Prostate gland (tissue), 2 donors: ENCODE measurements around the gene TGFBR3. TPM values are rescaled to one million over a fixed set of nuclear protein-coding genes. Genes with fewer than 3 reads are reported as not detected.

Experiments used
- DNase-seq: peaks from one replicate; pipeline ENCODE4 v3.0.0-alpha.2; 2019; ENCODE audit warnings: low spot score
- H3K27ac ChIP-seq, 2 donors: fragments of 200-600 bp; sonication (generic); 2 replicates each; pipeline ENCODE4 v1.5.1; 2017 to 2019
- H3K27me3 ChIP-seq: fragments of 200-600 bp; sonication (generic); replicated peaks from 2 replicates; pipeline ENCODE4 v1.5.1; 2019; ENCODE audit not compliant: insufficient read depth
- H3K36me3 ChIP-seq, 2 donors: fragments of 200-600 bp; sonication (generic); 1 replicate in 1 of 2; 2 replicates in 1 of 2; pipeline versions ENCODE4 v1.5.1 to v1.8.1; 2017 to 2019
- H3K4me1 ChIP-seq: fragments of 200-600 bp; sonication (generic); replicated peaks from 2 replicates; pipeline ENCODE4 v1.5.1; 2019
- H3K4me3 ChIP-seq, 2 donors: fragments of 200-600 bp; sonication (generic); 2 replicates each; pipeline ENCODE4 v1.5.1; 2017 to 2019
- H3K9me3 ChIP-seq: fragments of 200-600 bp; sonication (generic); 2 replicates; pipeline ENCODE4 v1.5.1; 2017
- CTCF ChIP-seq, 4 experiments: fragments of 200-600 bp in 2 of 4; fragments of 450-650 bp in 2 of 4; sonication (generic) in 2 of 4; IDR thresholded peaks; 1 replicate in 3 of 4; 2 replicates in 1 of 4; pipeline ENCODE4 v1.5.1; 2016 to 2019; ENCODE audit warnings: antibody characterized with exemption in 4 of 4, mild to moderate bottlenecking in 2 of 4, moderate library complexity in 2 of 4
- POLR2A ChIP-seq: fragments of 450-650 bp; IDR thresholded peaks from one replicate; pipeline ENCODE4 v1.6.1; 2016; ENCODE audit warnings: antibody characterized with exemption, mild to moderate bottlenecking
- POLR2AphosphoS5 ChIP-seq: sonication (generic); formaldehyde crosslinking; IDR thresholded peaks from one replicate; pipeline ENCODE4 v1.6.1; 2017; ENCODE audit warnings: antibody characterized with exemption
- WGBS: methylation state at CpG from one replicate; pipeline ENCODE4 v1.1.5; 2018; 5-methylcytosine and 5-hydroxymethylcytosine counted together
- intact Hi-C: fragments of 100-400 bp; cut with DNase I; formaldehyde crosslinking; loops from one replicate; pipeline ENCODE4 v1.14.2; 2022
- total RNA-seq, 2 donors: library from RNA; depleted of rRNA; stranded (reverse); fragments of >200 nt; gene quantifications; one replicate each; pipeline ENCODE4 v1.1.0, GENCODE V29; 2016

TGFBR3 gene
- total RNA-seq, 2 donors from 2014 or later: 26.4 to 51.7 TPM

GRCh38 chr1:91912266-91912665 is 26.3 kb upstream of the TGFBR3 start:
- TF ChIP-seq POLR2A: no peak
- no peak for TF ChIP-seq POLR2AphosphoS5
- TF ChIP-seq CTCF (IDR thresholded peaks at IDR 0.05): no peak
- no peaks in the 10 kb centered on the region for H3K27me3 ChIP-seq
- H3K4me3 ChIP-seq: no peak overlapping the region
- 36% methylated on average over 1 of the region's 1 CpG for WGBS
- H3K36me3 ChIP-seq: no peaks in the 10 kb centered on the region
- DNase-seq: no peak
- intact Hi-C loops: no loop called here
- no peaks in the 10 kb centered on the region for H3K9me3 ChIP-seq
- H3K4me1 ChIP-seq: no peaks in the 10 kb centered on the region
- no peak overlapping the region for H3K27ac ChIP-seq

- intact Hi-C loops: no loop called here
- Histone ChIP-seq H3K4me1 (no peaks in the 10 kb centered on the region), H3K4me3 (no peak overlapping the region), H3K36me3 (no peaks in the 10 kb centered on the region), H3K9me3 (no peaks in the 10 kb centered on the region), H3K27me3 (no peaks in the 10 kb centered on the region), H3K27ac (no peak overlapping the region)
- no peak for TF ChIP-seq POLR2A
- no peak for TF ChIP-seq CTCF (IDR thresholded peaks at IDR 0.05)
- TF ChIP-seq POLR2AphosphoS5: no peak
- no peak for DNase-seq
Measured at GRCh38 chr1:91901231-91901630, 15.3 kb upstream of the TGFBR3 start.

- no peaks in the 10 kb centered on the region for H3K9me3 ChIP-seq
- H3K36me3 ChIP-seq: no peaks in the 10 kb centered on the region
- no peak overlapping the region for H3K27ac ChIP-seq
- TF ChIP-seq CTCF (IDR thresholded peaks at IDR 0.05) (no peak), POLR2A (no peak), POLR2AphosphoS5 (no peak)
- WGBS: 86% methylated on average over 1 of the region's 1 CpG
- no peaks in the 10 kb centered on the region for H3K4me1 ChIP-seq
- H3K27me3 ChIP-seq: no peaks in the 10 kb centered on the region
- no peak for DNase-seq
- intact Hi-C loops: no loop called here
- H3K4me3 ChIP-seq: no peak overlapping the region
Measured at GRCh38 chr1:91900562-91900961, 14.6 kb upstream of the TGFBR3 start.

GRCh38 chr1:91897016-91897415 is 11.1 kb upstream of the TGFBR3 start:
- H3K4me1 ChIP-seq: no peaks in the 10 kb centered on the region
- no peaks in the 10 kb centered on the region for H3K36me3 ChIP-seq
- H3K27me3 ChIP-seq: no peaks in the 10 kb centered on the region
- TF ChIP-seq POLR2A: no peak
- no peak for TF ChIP-seq POLR2AphosphoS5
- TF ChIP-seq CTCF (IDR thresholded peaks at IDR 0.05): no peak
- no peak overlapping the region for H3K4me3 ChIP-seq
- 45% methylated on average over 5 of the region's 5 CpGs for WGBS
- no peak overlapping the region for H3K27ac ChIP-seq
- H3K9me3 ChIP-seq: no peaks in the 10 kb centered on the region
- intact Hi-C loops: no loop called here
- DNase-seq: no peak

GRCh38 chr1:91895832-91896556 is 10.0 kb upstream of the TGFBR3 start:
- WGBS: 18% methylated on average over 2 of the region's 2 CpGs

More at GRCh38 chr1:91895832-91896556, 10.0 kb upstream of the TGFBR3 start:
- Histone ChIP-seq H3K27me3 (no peaks in the 10 kb centered on the region), H3K4me3 (no peak overlapping the region), H3K27ac (no peak overlapping the region), H3K4me1 (no peaks in the 10 kb centered on the region), H3K9me3 (no peaks in the 10 kb centered on the region), H3K36me3 (no peaks in the 10 kb centered on the region)
- intact Hi-C loops: no loop called here
- no peak for DNase-seq
- TF ChIP-seq CTCF (IDR thresholded peaks at IDR 0.05) (no peak), POLR2AphosphoS5 (no peak), POLR2A (no peak)
